PC-9 (cell line): ENCODE data around the gene SDHA.

Experiments
- CTCF ChIP-seq: fragments of 200-600 bp; sonication (generic); conservative IDR thresholded peaks from 2 replicates; pipeline ENCODE4 v1.6.1; 2017; ENCODE audit warnings: mixed run types, antibody characterized with exemption, mild to moderate bottlenecking, moderate library complexity
- EZH2 ChIP-seq: fragments of 200-600 bp; sonication (generic); IDR thresholded peaks from 2 replicates; pipeline ENCODE4 v1.8.0; 2017; ENCODE audit warnings: antibody characterized with exemption, low read depth

GRCh38 chr5:230711-231110, 12.6 kb downstream of the SDHA start:
- TF ChIP-seq EZH2 (no peak), CTCF (no peak)
